Vagina (tissue), 2 donors: ENCODE data around the gene CENPT.

Source experiments
- CTCF ChIP-seq, 3 experiments: fragments of 450-650 bp in 2 of 3; fragments of 200-600 bp in 1 of 3; sonication (generic) in 1 of 3; IDR thresholded peaks; one replicate each; pipeline ENCODE4 v1.5.1; 2017 to 2019; ENCODE audit warnings: antibody characterized with exemption in 3 of 3, mild to moderate bottlenecking in 2 of 3, moderate library complexity in 2 of 3
- POLR2A ChIP-seq, 2 donors: fragments of 450-650 bp; IDR thresholded peaks; one replicate each; pipeline ENCODE4 v1.6.1; 2017; ENCODE audit warnings: antibody characterized with exemption in 2 of 2, mild to moderate bottlenecking in 2 of 2, moderate library complexity in 2 of 2
- POLR2AphosphoS5 ChIP-seq, 2 donors: sonication (generic); formaldehyde crosslinking; IDR thresholded peaks; one replicate each; pipeline ENCODE4 v1.9.0; 2017; ENCODE audit warnings: antibody characterized with exemption in 2 of 2, mild to moderate bottlenecking in 2 of 2, low read depth in 1 of 2; ENCODE audit not compliant: insufficient read depth in 1 of 2

DNA sequence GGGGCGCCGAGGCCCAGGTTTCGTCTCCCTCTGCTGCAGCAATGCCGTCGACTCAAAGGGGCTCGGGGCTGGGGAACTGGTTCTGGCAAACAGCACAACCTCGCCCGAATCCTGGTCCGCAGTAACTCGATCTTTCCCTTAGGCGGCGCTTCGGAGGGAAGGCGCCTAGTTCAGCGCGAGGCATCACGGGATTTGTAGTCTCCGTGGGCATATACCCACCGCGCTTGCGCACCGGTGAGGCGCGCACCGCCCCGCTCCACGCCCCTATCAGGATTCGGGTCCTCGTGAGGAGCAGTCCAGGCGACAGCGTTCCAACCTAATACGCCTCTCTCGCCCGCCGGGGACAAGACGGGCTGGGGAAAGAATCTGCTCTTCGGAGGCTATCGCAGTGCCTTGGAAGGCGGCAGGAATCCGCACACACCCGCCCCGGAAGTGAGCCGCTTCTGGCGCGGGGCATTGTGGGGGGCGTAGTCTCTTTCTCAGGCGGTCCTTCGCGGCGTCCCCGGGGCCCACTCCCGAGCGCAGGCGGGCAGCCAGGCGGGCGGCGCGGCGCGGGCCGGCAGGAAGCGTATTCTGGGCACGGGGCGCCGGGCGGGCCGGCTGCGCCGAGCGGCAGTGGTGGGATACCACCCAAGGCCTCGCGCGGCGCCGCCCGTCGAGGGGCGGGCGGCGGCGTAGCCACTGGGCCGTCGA lies 5.5 kb downstream of the CENPT start, which contains the start of gene THAP11:
- TF ChIP-seq CTCF (IDR thresholded peaks at IDR 0.05) (peak; percentile 58 to 94 (median 77)), POLR2A (IDR thresholded peaks at IDR 0.05) (peak in 1 of 2 donors; percentile 72), POLR2AphosphoS5 (IDR thresholded peaks at IDR 0.05; ENCODE audit: insufficient read depth in 1 of 2, low read depth in 1 of 2) (peak; percentile 81 to 87)
